Smooth muscle cell (in vitro differentiated cells): Measurements from ENCODE around the gene NKD2. TPM values are rescaled to one million over a fixed set of nuclear protein-coding genes. Genes with fewer than 3 reads are reported as not detected.

Experiments
- DNase-seq: peaks from one replicate; lab custom pipeline; 2025; ENCODE audit not compliant: unreplicated experiment; lab: John Stamatoyannopoulos, UW
- H2AFZ ChIP-seq: fragments of 200-600 bp; sonication (generic); 2 replicates; pipeline ENCODE4 v1.6.0; 2016; ENCODE audit warnings: antibody characterized with exemption, low read depth, mild to moderate bottlenecking
- H3F3A ChIP-seq: fragments of 200-600 bp; sonication (generic); 2 replicates; pipeline ENCODE4 v1.6.0; 2017; ENCODE audit warnings: antibody characterized with exemption, low read depth
- H3K27ac ChIP-seq: fragments of 200-600 bp; sonication (generic); 2 replicates; pipeline ENCODE4 v1.5.1; 2016; ENCODE audit warnings: low read depth, mild to moderate bottlenecking
- H3K27me3 ChIP-seq: fragments of 200-600 bp; sonication (generic); 2 replicates; pipeline ENCODE4 v1.6.1; 2016; ENCODE audit warnings: low read depth, mild to moderate bottlenecking
- H3K36me3 ChIP-seq: fragments of 200-600 bp; sonication (generic); 2 replicates; pipeline ENCODE4 v1.5.1; 2016; ENCODE audit warnings: low read depth
- H3K4me1 ChIP-seq: fragments of 200-600 bp; sonication (generic); 2 replicates; pipeline ENCODE4 v1.5.1; 2016; ENCODE audit warnings: low read depth
- H3K4me2 ChIP-seq: fragments of 200-600 bp; sonication (generic); 2 replicates; pipeline ENCODE4 v1.6.0; 2016; ENCODE audit warnings: mild to moderate bottlenecking
- H3K4me3 ChIP-seq: fragments of 200-600 bp; sonication (generic); 2 replicates; pipeline ENCODE4 v1.5.1; 2016; ENCODE audit warnings: mild to moderate bottlenecking
- H3K79me2 ChIP-seq: fragments of 200-600 bp; sonication (generic); 2 replicates; pipeline ENCODE4 v1.6.0; 2016; ENCODE audit warnings: low read depth, mild to moderate bottlenecking
- H3K9ac ChIP-seq: fragments of 200-600 bp; sonication (generic); 2 replicates; pipeline ENCODE4 v1.6.0; 2016; ENCODE audit warnings: low read depth
- H3K9me3 ChIP-seq: fragments of 200-600 bp; sonication (generic); replicated peaks from 2 replicates; pipeline ENCODE4 v1.5.1; 2016; ENCODE audit warnings: low read depth
- H4K20me1 ChIP-seq: fragments of 200-600 bp; sonication (generic); 2 replicates; pipeline ENCODE4 v1.6.0; 2016; ENCODE audit warnings: low read depth
- CTCF ChIP-seq: fragments of 200-600 bp; sonication (generic); IDR thresholded peaks from 2 replicates; pipeline ENCODE4 v1.5.1; 2017; ENCODE audit warnings: borderline replicate concordance, mild to moderate bottlenecking, antibody characterized with exemption; ENCODE audit not compliant: insufficient read depth, poor library complexity, severe bottlenecking
- WGBS: methylation state at CpG from one replicate; pipeline ENCODE4 v1.1.7; 2016; ENCODE audit warnings: low lambda C conversion rate; 5-methylcytosine and 5-hydroxymethylcytosine counted together
- polyA plus RNA-seq: library from polyadenylated mRNA; unstranded; fragments of >200 nt; fragmentation: Nextera tagmentation; extraction: Ambion mirVana; gene quantifications from 2 replicates; pipeline ENCODE4 v1.2.1, GENCODE V29; 2016
- total RNA-seq: library from RNA; depleted of rRNA; stranded (reverse); fragments of >200 nt; gene quantifications from 2 replicates; pipeline ENCODE4 v1.2.3, GENCODE V29; 2014

NKD2 gene
- total and polyA plus RNA-seq, 2 experiments from 2014 or later, result 32.5 to 122 TPM

GRCh38 chr5:1017056-1017455 is 8.5 kb downstream of the NKD2 start:
- H3K27ac ChIP-seq, result no peak overlapping the region
- WGBS, result 77% methylated on average over 12 of the region's 12 CpGs
- TF ChIP-seq CTCF, result no peak
- no peaks in the 10 kb centered on the region for H3K36me3 ChIP-seq
- no peaks in the 10 kb centered on the region for H3F3A ChIP-seq
- no peak overlapping the region for H2AFZ ChIP-seq
- peaks cover 5% of the 10 kb centered on the region for H3K4me1 ChIP-seq
- peaks cover 89% of the 10 kb centered on the region for H4K20me1 ChIP-seq
- no peak for DNase-seq
- no peaks in the 10 kb centered on the region for H3K9me3 ChIP-seq
- H3K9ac ChIP-seq, result no peak overlapping the region
- H3K27me3 ChIP-seq, result no peaks in the 10 kb centered on the region
- no peak overlapping the region for H3K4me2 ChIP-seq
- H3K4me3 ChIP-seq, result no peak overlapping the region
- peaks cover 3% of the 10 kb centered on the region for H3K79me2 ChIP-seq

- peaks cover 5% of the 10 kb centered on the region for H3K4me1 ChIP-seq
- TF ChIP-seq CTCF, result no peak
- H3K27me3 ChIP-seq, result no peaks in the 10 kb centered on the region
- H3K27ac ChIP-seq, result no peak overlapping the region
- H3K36me3 ChIP-seq, result no peaks in the 10 kb centered on the region
- H3K79me2 ChIP-seq, result peaks cover 3% of the 10 kb centered on the region
- no peaks in the 10 kb centered on the region for H3F3A ChIP-seq
- peaks cover 81% of the 10 kb centered on the region for H4K20me1 ChIP-seq
- no peak overlapping the region for H2AFZ ChIP-seq
- no peak overlapping the region for H3K9ac ChIP-seq
- H3K4me2 ChIP-seq, result no peak overlapping the region
- WGBS, result 95% methylated on average over 18 of the region's 19 CpGs
- no peaks in the 10 kb centered on the region for H3K9me3 ChIP-seq
- no peak overlapping the region for H3K4me3 ChIP-seq
- DNase-seq, result no peak
Observed at GRCh38 chr5:1017691-1018455, 9.3 kb downstream of the NKD2 start.

DNA sequence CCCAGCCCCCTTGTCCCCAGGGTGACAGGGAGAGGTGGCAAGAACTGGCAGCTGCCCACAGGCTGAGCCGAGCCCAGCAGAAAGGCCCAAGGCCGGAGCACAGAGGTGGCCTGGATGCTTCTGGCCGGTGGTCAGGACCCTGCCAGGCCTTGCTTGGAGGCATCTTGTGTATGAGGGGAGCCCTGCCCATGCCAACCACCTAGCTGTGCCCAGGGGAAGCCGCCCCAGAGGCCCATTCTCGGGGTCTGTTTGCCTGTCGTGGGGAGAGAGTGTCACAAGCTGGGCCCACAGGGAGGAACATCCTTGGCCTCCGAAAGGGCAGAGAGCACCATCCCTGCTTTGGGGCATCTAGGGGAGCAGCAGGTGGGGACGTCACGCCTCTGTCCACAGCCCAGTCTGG is 10.0 kb downstream of the NKD2 start:
- H3K4me3 ChIP-seq, result no peak overlapping the region
- H3K27me3 ChIP-seq, result no peaks in the 10 kb centered on the region
- H3K36me3 ChIP-seq, result no peaks in the 10 kb centered on the region
- no peak overlapping the region for H3K4me2 ChIP-seq
- H2AFZ ChIP-seq, result no peak overlapping the region
- no peak overlapping the region for H3K9ac ChIP-seq
- H3F3A ChIP-seq, result no peaks in the 10 kb centered on the region
- peaks cover 5% of the 10 kb centered on the region for H3K4me1 ChIP-seq
- H3K9me3 ChIP-seq, result no peaks in the 10 kb centered on the region
- peaks cover 74% of the 10 kb centered on the region for H4K20me1 ChIP-seq
- 97% methylated on average over 9 of the region's 9 CpGs for WGBS
- no peak for DNase-seq
- no peak for TF ChIP-seq CTCF
- no peak overlapping the region for H3K27ac ChIP-seq
- H3K79me2 ChIP-seq, result peaks cover 3% of the 10 kb centered on the region
